Measurements from ENCODE around the gene BICC1.

BICC1 gene

GRCh38 chr10:58820861-58821751, 308.4 kb downstream of the BICC1 start:
- Histone ChIP-seq H3K79me1 (ENCODE audit: low read length) (no peaks in the 10 kb centered on the region), H3K4me1 (ENCODE audit: control insufficient read depth, low read depth, low read length) (no peaks in the 10 kb centered on the region)
- no peak for DNase-seq

GRCh38 chr10:58821752-58822056, 309.0 kb downstream of the BICC1 start:
- H4K5ac ChIP-seq (ENCODE audit: low read length) = no peak overlapping the region
- H4K8ac ChIP-seq (ENCODE audit: low read depth, low read length) = no peak overlapping the region
- no peak overlapping the region for H3K27ac ChIP-seq (ENCODE audit: low read depth, low read length)
- DNase-seq = no peak
- H3K27me3 ChIP-seq (ENCODE audit: insufficient read depth, low read length, poor library complexity) = no peaks in the 10 kb centered on the region
- H3K36me3 ChIP-seq (ENCODE audit: control insufficient read depth, insufficient read depth, low read length) = no peaks in the 10 kb centered on the region
- no peak overlapping the region for H3K23ac ChIP-seq (ENCODE audit: low read length)
- no CpG with 5 or more reads among the region's 1 CpG for WGBS (ENCODE audit: extremely low coverage, insufficient coverage, low lambda C conversion rate)
- H3K4me1 ChIP-seq (ENCODE audit: control insufficient read depth, low read depth, low read length) = no peaks in the 10 kb centered on the region
- no peak overlapping the region for H2BK15ac ChIP-seq (replicated peaks; ENCODE audit: low read depth)
- no peak overlapping the region for H3K4ac ChIP-seq (ENCODE audit: low read depth, low read length)
- no peak overlapping the region for H3K4me3 ChIP-seq (ENCODE audit: low read length)
- no peak overlapping the region for H3K18ac ChIP-seq (ENCODE audit: low read length)
- H2BK5ac ChIP-seq (ENCODE audit: low read length) = no peak overlapping the region
- H2BK120ac ChIP-seq (ENCODE audit: low read depth, low read length) = no peak overlapping the region
- no peak overlapping the region for H2AK5ac ChIP-seq (ENCODE audit: low read length)
- no peaks in the 10 kb centered on the region for H3K79me1 ChIP-seq (ENCODE audit: low read length)
- no peak overlapping the region for H3K56ac ChIP-seq (ENCODE audit: low read length)
- no peaks in the 10 kb centered on the region for H3K79me2 ChIP-seq (ENCODE audit: control insufficient read depth, insufficient read depth, low read length)
- no peak overlapping the region for H3K9ac ChIP-seq (ENCODE audit: low read length)
- no peak overlapping the region for H3K4me2 ChIP-seq (ENCODE audit: low read length)

More at GRCh38 chr10:58820861-58821751, 308.4 kb downstream of the BICC1 start:
- H2BK15ac ChIP-seq (replicated peaks; ENCODE audit: low read depth) = no peak overlapping the region
- H3K9ac ChIP-seq (ENCODE audit: low read length) = no peak overlapping the region
- H2BK120ac ChIP-seq (ENCODE audit: low read depth, low read length) = no peak overlapping the region
- no peak overlapping the region for H3K23ac ChIP-seq (ENCODE audit: low read length)
- H3K27ac ChIP-seq (ENCODE audit: low read depth, low read length) = no peak overlapping the region
- H3K18ac ChIP-seq (ENCODE audit: low read length) = no peak overlapping the region
- no peak overlapping the region for H2BK5ac ChIP-seq (ENCODE audit: low read length)
- H3K79me2 ChIP-seq (ENCODE audit: control insufficient read depth, insufficient read depth, low read length) = no peaks in the 10 kb centered on the region
- no peak overlapping the region for H3K56ac ChIP-seq (ENCODE audit: low read length)
- no peak overlapping the region for H4K5ac ChIP-seq (ENCODE audit: low read length)
- no peak overlapping the region for H4K8ac ChIP-seq (ENCODE audit: low read depth, low read length)
- no peaks in the 10 kb centered on the region for H3K36me3 ChIP-seq (ENCODE audit: control insufficient read depth, insufficient read depth, low read length)
- no peak overlapping the region for H3K4me2 ChIP-seq (ENCODE audit: low read length)
- WGBS (ENCODE audit: extremely low coverage, insufficient coverage, low lambda C conversion rate) = no CpG with 5 or more reads among the region's 7 CpGs
- no peak overlapping the region for H3K4ac ChIP-seq (ENCODE audit: low read depth, low read length)
- no peaks in the 10 kb centered on the region for H3K27me3 ChIP-seq (ENCODE audit: insufficient read depth, low read length, poor library complexity)
- H3K4me3 ChIP-seq (ENCODE audit: low read length) = no peak overlapping the region
- no peak overlapping the region for H2AK5ac ChIP-seq (ENCODE audit: low read length)

GRCh38 chr10:58823983-58824382, 311.3 kb downstream of the BICC1 start:
- no peak for DNase-seq
- Histone ChIP-seq H3K9ac (ENCODE audit: low read length) (no peak overlapping the region), H4K8ac (ENCODE audit: low read depth, low read length) (no peak overlapping the region), H2AK5ac (ENCODE audit: low read length) (no peak overlapping the region), H3K4me1 (ENCODE audit: control insufficient read depth, low read depth, low read length) (no peaks in the 10 kb centered on the region), H3K27me3 (ENCODE audit: insufficient read depth, low read length, poor library complexity) (no peaks in the 10 kb centered on the region), H3K4ac (ENCODE audit: low read depth, low read length) (no peak overlapping the region), H3K79me1 (ENCODE audit: low read length) (no peaks in the 10 kb centered on the region), H3K79me2 (ENCODE audit: control insufficient read depth, insufficient read depth, low read length) (no peaks in the 10 kb centered on the region), H2BK120ac (ENCODE audit: low read depth, low read length) (no peak overlapping the region), H2BK5ac (ENCODE audit: low read length) (no peak overlapping the region), H3K4me3 (ENCODE audit: low read length) (no peak overlapping the region), H3K36me3 (ENCODE audit: control insufficient read depth, insufficient read depth, low read length) (no peaks in the 10 kb centered on the region), H3K4me2 (ENCODE audit: low read length) (no peak overlapping the region), H2BK15ac (replicated peaks; ENCODE audit: low read depth) (no peak overlapping the region), H3K23ac (ENCODE audit: low read length) (no peak overlapping the region), H4K5ac (ENCODE audit: low read length) (no peak overlapping the region), H3K18ac (ENCODE audit: low read length) (no peak overlapping the region), H3K56ac (ENCODE audit: low read length) (no peak overlapping the region), H3K27ac (ENCODE audit: low read depth, low read length) (no peak overlapping the region)
- WGBS (ENCODE audit: extremely low coverage, insufficient coverage, low lambda C conversion rate) = no CpG with 5 or more reads among the region's 1 CpG

GRCh38 chr10:58824396-58824795, 311.7 kb downstream of the BICC1 start:
- H3K4me2 ChIP-seq (ENCODE audit: low read length) = no peak overlapping the region
- H3K56ac ChIP-seq (ENCODE audit: low read length) = no peak overlapping the region
- H3K36me3 ChIP-seq (ENCODE audit: control insufficient read depth, insufficient read depth, low read length) = no peaks in the 10 kb centered on the region
- no peak overlapping the region for H3K18ac ChIP-seq (ENCODE audit: low read length)
- H3K23ac ChIP-seq (ENCODE audit: low read length) = no peak overlapping the region
- H3K79me2 ChIP-seq (ENCODE audit: control insufficient read depth, insufficient read depth, low read length) = no peaks in the 10 kb centered on the region
- no peak overlapping the region for H3K4ac ChIP-seq (ENCODE audit: low read depth, low read length)
- no CpG with 5 or more reads among the region's 2 CpGs for WGBS (ENCODE audit: extremely low coverage, insufficient coverage, low lambda C conversion rate)
- no peak overlapping the region for H2BK15ac ChIP-seq (replicated peaks; ENCODE audit: low read depth)
- H2AK5ac ChIP-seq (ENCODE audit: low read length) = no peak overlapping the region
- no peaks in the 10 kb centered on the region for H3K4me1 ChIP-seq (ENCODE audit: control insufficient read depth, low read depth, low read length)
- H3K79me1 ChIP-seq (ENCODE audit: low read length) = no peaks in the 10 kb centered on the region
- H3K4me3 ChIP-seq (ENCODE audit: low read length) = no peak overlapping the region
- no peak overlapping the region for H2BK120ac ChIP-seq (ENCODE audit: low read depth, low read length)
- DNase-seq = no peak
- H3K27ac ChIP-seq (ENCODE audit: low read depth, low read length) = no peak overlapping the region
- H4K5ac ChIP-seq (ENCODE audit: low read length) = no peak overlapping the region
- H3K27me3 ChIP-seq (ENCODE audit: insufficient read depth, low read length, poor library complexity) = no peaks in the 10 kb centered on the region
- H3K9ac ChIP-seq (ENCODE audit: low read length) = no peak overlapping the region
- H4K8ac ChIP-seq (ENCODE audit: low read depth, low read length) = no peak overlapping the region
- no peak overlapping the region for H2BK5ac ChIP-seq (ENCODE audit: low read length)

- H3K4me2 ChIP-seq (ENCODE audit: low read length) = no peak overlapping the region
- H3K18ac ChIP-seq (ENCODE audit: low read length) = no peak overlapping the region
- no peaks in the 10 kb centered on the region for H3K27me3 ChIP-seq (ENCODE audit: insufficient read depth, low read length, poor library complexity)
- no peak overlapping the region for H2BK120ac ChIP-seq (ENCODE audit: low read depth, low read length)
- H3K56ac ChIP-seq (ENCODE audit: low read length) = no peak overlapping the region
- H4K8ac ChIP-seq (ENCODE audit: low read depth, low read length) = no peak overlapping the region
- no peak overlapping the region for H2BK5ac ChIP-seq (ENCODE audit: low read length)
- no CpG with 5 or more reads among the region's 6 CpGs for WGBS (ENCODE audit: extremely low coverage, insufficient coverage, low lambda C conversion rate)
- no peaks in the 10 kb centered on the region for H3K4me1 ChIP-seq (ENCODE audit: control insufficient read depth, low read depth, low read length)
- no peak overlapping the region for H3K23ac ChIP-seq (ENCODE audit: low read length)
- no peaks in the 10 kb centered on the region for H3K79me1 ChIP-seq (ENCODE audit: low read length)
- no peak overlapping the region for H3K4me3 ChIP-seq (ENCODE audit: low read length)
- H2AK5ac ChIP-seq (ENCODE audit: low read length) = no peak overlapping the region
- H3K27ac ChIP-seq (ENCODE audit: low read depth, low read length) = no peak overlapping the region
- no peak overlapping the region for H3K4ac ChIP-seq (ENCODE audit: low read depth, low read length)
- H3K9ac ChIP-seq (ENCODE audit: low read length) = no peak overlapping the region
- H3K36me3 ChIP-seq (ENCODE audit: control insufficient read depth, insufficient read depth, low read length) = no peaks in the 10 kb centered on the region
- no peak for DNase-seq
- no peaks in the 10 kb centered on the region for H3K79me2 ChIP-seq (ENCODE audit: control insufficient read depth, insufficient read depth, low read length)
- no peak overlapping the region for H2BK15ac ChIP-seq (replicated peaks; ENCODE audit: low read depth)
- H4K5ac ChIP-seq (ENCODE audit: low read length) = no peak overlapping the region
These were observed 314.0 kb downstream of the BICC1 start for GRCh38 chr10:58826694-58827093.

- Histone ChIP-seq H3K18ac (ENCODE audit: low read length) (no peak overlapping the region), H3K4ac (ENCODE audit: low read depth, low read length) (no peak overlapping the region), H3K4me3 (ENCODE audit: low read length) (no peak overlapping the region), H2BK120ac (ENCODE audit: low read depth, low read length) (no peak overlapping the region), H3K36me3 (ENCODE audit: control insufficient read depth, insufficient read depth, low read length) (no peaks in the 10 kb centered on the region), H3K79me1 (ENCODE audit: low read length) (no peaks in the 10 kb centered on the region), H3K56ac (ENCODE audit: low read length) (no peak overlapping the region), H3K27ac (ENCODE audit: low read depth, low read length) (no peak overlapping the region), H3K23ac (ENCODE audit: low read length) (no peak overlapping the region), H3K4me2 (ENCODE audit: low read length) (no peak overlapping the region), H3K9ac (ENCODE audit: low read length) (no peak overlapping the region), H3K79me2 (ENCODE audit: control insufficient read depth, insufficient read depth, low read length) (no peaks in the 10 kb centered on the region), H3K4me1 (ENCODE audit: control insufficient read depth, low read depth, low read length) (no peaks in the 10 kb centered on the region), H4K8ac (ENCODE audit: low read depth, low read length) (no peak overlapping the region), H3K27me3 (ENCODE audit: insufficient read depth, low read length, poor library complexity) (no peaks in the 10 kb centered on the region), H2AK5ac (ENCODE audit: low read length) (no peak overlapping the region), H2BK5ac (ENCODE audit: low read length) (no peak overlapping the region), H4K5ac (ENCODE audit: low read length) (no peak overlapping the region), H2BK15ac (replicated peaks; ENCODE audit: low read depth) (no peak overlapping the region)
- WGBS (ENCODE audit: extremely low coverage, insufficient coverage, low lambda C conversion rate) = no CpG with 5 or more reads among the region's 3 CpGs
- DNase-seq = no peak
These were observed 314.7 kb downstream of the BICC1 start for GRCh38 chr10:58827381-58827780.

All from mesendoderm (in vitro differentiated cells).